Lower leg skin (tissue), 4 donors: Measurements from ENCODE around the gene MAGOH. TPM values are rescaled to one million over a fixed set of nuclear protein-coding genes. Genes with fewer than 3 reads are reported as not detected.
"Not testable (repeated sequence)": the region's sequence is repeated elsewhere in the genome, so short reads cannot be mapped to it uniquely, and the experiment has no call there.

Experiments used
- DNase-seq, 2 donors: peaks; one replicate each; pipeline ENCODE4 v3.0.0-alpha.2; 2019; ENCODE audit warnings: low spot score in 2 of 2
- H3K4me3 ChIP-seq: fragments of 200-600 bp; sonication (generic); 2 replicates; pipeline ENCODE4 v1.5.1; 2017; ENCODE audit warnings: mild to moderate bottlenecking, low read depth; ENCODE audit not compliant: poor library complexity, severe bottlenecking
- CTCF ChIP-seq, 3 donors: fragments of 450-650 bp; IDR thresholded peaks; one replicate each; pipeline ENCODE4 v1.5.1; 2016; ENCODE audit warnings: antibody characterized with exemption in 3 of 3, mild to moderate bottlenecking in 3 of 3, moderate library complexity in 2 of 3
- POLR2A ChIP-seq, 2 donors: fragments of 450-650 bp; IDR thresholded peaks; one replicate each; pipeline ENCODE4 v1.6.1; 2016 to 2017; ENCODE audit warnings: antibody characterized with exemption in 2 of 2, mild to moderate bottlenecking in 1 of 2, moderate library complexity in 1 of 2
- WGBS, 2 donors: methylation state at CpG; one replicate each; pipeline ENCODE4 v1.1.5; 2018; 5-methylcytosine and 5-hydroxymethylcytosine counted together
- intact Hi-C: fragments of 100-400 bp; cut with DNase I; formaldehyde crosslinking; loops from one replicate; pipeline ENCODE4 v1.15.0; 2023; ENCODE audit warnings: low total_unique reads
- total RNA-seq, 4 donors: library from RNA; depleted of rRNA; stranded (reverse); fragments of >200 nt; gene quantifications; one replicate each; pipeline ENCODE4 v1.1.0, GENCODE V29; 2016

The MAGOH gene
- total RNA-seq, 4 donors from 2014 or later, result 15.2 to 33.7 (median 21.1) TPM

GRCh38 chr1:53284224-53285020 is 46.1 kb upstream of the MAGOH start:
- DNase-seq, result no peak
- intact Hi-C loops, result no loop called here
- WGBS, 2 donors, result 97% methylated on average over 8 of the region's 8 CpGs
- TF ChIP-seq POLR2A (IDR thresholded peaks at IDR 0.05), result no peak
- TF ChIP-seq CTCF (IDR thresholded peaks at IDR 0.05), result no peak
- H3K4me3 ChIP-seq, result no peak overlapping the region

DNA sequence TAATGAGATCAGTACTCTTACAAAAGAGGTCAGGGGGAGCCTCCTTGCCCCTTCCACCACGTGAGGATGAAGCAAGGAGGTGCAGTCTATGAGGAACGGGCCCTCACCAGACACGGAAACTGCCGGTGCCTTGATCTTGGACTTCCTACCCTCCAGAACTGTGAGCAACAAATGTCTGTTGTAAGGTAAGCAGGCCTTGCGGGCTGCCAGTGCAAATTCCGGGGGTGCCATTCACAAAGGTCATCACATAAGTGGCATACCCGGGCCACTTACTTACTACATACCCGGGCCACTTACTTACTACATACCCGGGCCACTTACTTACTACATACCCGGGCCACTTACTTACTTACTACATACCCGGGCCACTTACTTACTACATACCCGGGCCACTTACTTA is 44.8 kb upstream of the MAGOH start:
- intact Hi-C loops, DNase-seq, H3K4me3 ChIP-seq: not testable (repeated sequence)
- WGBS, 2 donors, result 93 to 96% methylated on average over 12 of the region's 12 CpGs

- DNase-seq, result no peak
- TF ChIP-seq POLR2A (IDR thresholded peaks at IDR 0.05) (no peak), CTCF (IDR thresholded peaks at IDR 0.05) (no peak)
- intact Hi-C loops, result no loop called here
- H3K4me3 ChIP-seq, result no peak overlapping the region
- WGBS, 2 donors, result 88 to 94% methylated on average over 9 of the region's 9 CpGs
Measured at GRCh38 chr1:53281133-53281532, 42.8 kb upstream of the MAGOH start.

GRCh38 chr1:53280496-53280895 is 42.2 kb upstream of the MAGOH start:
- TF ChIP-seq POLR2A (IDR thresholded peaks at IDR 0.05) (no peak), CTCF (IDR thresholded peaks at IDR 0.05) (no peak)
- intact Hi-C loops, result no loop called here
- 89 to 93% methylated on average over 8 of the region's 8 CpGs for WGBS, 2 donors
- no peak for DNase-seq
- H3K4me3 ChIP-seq, result no peak overlapping the region

- WGBS, 2 donors, result 84 to 86% methylated on average over 13 to 14 of the region's 14 CpGs
Measured at GRCh38 chr1:53279296-53280200, 41.2 kb upstream of the MAGOH start.

More at GRCh38 chr1:53279296-53280200, 41.2 kb upstream of the MAGOH start:
- TF ChIP-seq POLR2A (IDR thresholded peaks at IDR 0.05) (no peak), CTCF (IDR thresholded peaks at IDR 0.05) (no peak)
- DNase-seq, result no peak
- no peak overlapping the region for H3K4me3 ChIP-seq
- intact Hi-C loops, result loop anchor here (2.0 kb wide), 1 partner anchor 113 kb away; no protein-coding TSS in a partner anchor
